SU-DHL-6 (cell line): ENCODE data around the gene ATP11A.

Experiments used
- H2AFZ ChIP-seq: fragments of 200-600 bp; sonication (generic); 2 replicates; pipeline ENCODE4 v1.6.1; 2014; ENCODE audit warnings: low read depth, mild to moderate bottlenecking, moderate library complexity, mixed read lengths, antibody characterized with exemption, low read length; ENCODE audit not compliant: severe bottlenecking
- H3F3A ChIP-seq: fragments of 200-600 bp; shearing (Covaris generic); 2 replicates; pipeline ENCODE4 v1.6.0; 2016; ENCODE audit warnings: antibody characterized with exemption, mild to moderate bottlenecking; ENCODE audit not compliant: insufficient read depth
- H3K27ac ChIP-seq: fragments of 200-600 bp; sonication (generic); 2 replicates; pipeline ENCODE4 v1.5.1; 2016; ENCODE audit warnings: low read depth, mild to moderate bottlenecking, low read length, moderate library complexity, mixed read lengths
- H3K27me3 ChIP-seq: fragments of 200-600 bp; sonication (generic), shearing (Covaris generic); 2 replicates; pipeline ENCODE4 v1.6.0; 2014; ENCODE audit warnings: mild to moderate bottlenecking, low read length
- H3K36me3 ChIP-seq: fragments of 200-600 bp; sonication (generic); 2 replicates; pipeline ENCODE4 v1.6.1; 2014; ENCODE audit warnings: mild to moderate bottlenecking, low read length, mixed read lengths
- H3K4me2 ChIP-seq: fragments of 300-600, 200-600 bp; shearing (Covaris generic), sonication (generic); 2 replicates; pipeline ENCODE4 v1.6.0; 2014; ENCODE audit warnings: low read length, low read depth, mild to moderate bottlenecking; ENCODE audit not compliant: poor library complexity, severe bottlenecking
- H3K4me3 ChIP-seq: fragments of 200-600 bp; sonication (generic); 2 replicates; pipeline ENCODE4 v1.5.1; 2014; ENCODE audit warnings: antibody characterized with exemption, low read length, mild to moderate bottlenecking, mixed read lengths; ENCODE audit not compliant: insufficient read depth, poor library complexity, severe bottlenecking
- H3K79me2 ChIP-seq: fragments of 200-600 bp; sonication (generic); 2 replicates; pipeline ENCODE4 v1.6.1; 2014; ENCODE audit warnings: mild to moderate bottlenecking, low read length, moderate library complexity; ENCODE audit not compliant: insufficient read depth
- H3K9ac ChIP-seq: fragments of 200-600 bp; sonication (generic); 2 replicates; pipeline ENCODE4 v1.7.0; 2014; ENCODE audit warnings: mild to moderate bottlenecking, low read length
- H3K9me2 ChIP-seq: fragments of 200-600 bp; sonication (generic); replicated peaks from 2 replicates; pipeline ENCODE4 v1.6.1; 2014; ENCODE audit warnings: low read length; ENCODE audit not compliant: insufficient read depth
- H3K9me3 ChIP-seq: fragments of 200-600 bp; sonication (generic); 2 replicates; pipeline ENCODE4 v1.6.1; 2014; ENCODE audit warnings: low read length, mixed read lengths; ENCODE audit not compliant: insufficient read depth
- H4K20me1 ChIP-seq: fragments of 200-600 bp; sonication (generic); 2 replicates; pipeline ENCODE4 v1.6.1; 2014; ENCODE audit warnings: low read depth, mild to moderate bottlenecking, antibody characterized with exemption, low read length, moderate library complexity, mixed read lengths
- EZH2phosphoT487 ChIP-seq: fragments of 200-600 bp; sonication (generic), shearing (Covaris generic); conservative IDR thresholded peaks from 2 replicates; pipeline ENCODE4 v1.6.1; 2018; ENCODE audit warnings: mild to moderate bottlenecking, antibody characterized with exemption, low read length, moderate library complexity, mixed read lengths
- TF ChIP-seq, protein P1 (sequence below): fragments of 200-600 bp; sonication (generic); IDR thresholded peaks from one replicate; pipeline ENCODE4 v1.5.1; 2017; ENCODE audit warnings: antibody characterized with exemption, mild to moderate bottlenecking, low read length, moderate library complexity; ENCODE audit not compliant: insufficient read depth, poor library complexity, severe bottlenecking

The ATP11A gene

DNA sequence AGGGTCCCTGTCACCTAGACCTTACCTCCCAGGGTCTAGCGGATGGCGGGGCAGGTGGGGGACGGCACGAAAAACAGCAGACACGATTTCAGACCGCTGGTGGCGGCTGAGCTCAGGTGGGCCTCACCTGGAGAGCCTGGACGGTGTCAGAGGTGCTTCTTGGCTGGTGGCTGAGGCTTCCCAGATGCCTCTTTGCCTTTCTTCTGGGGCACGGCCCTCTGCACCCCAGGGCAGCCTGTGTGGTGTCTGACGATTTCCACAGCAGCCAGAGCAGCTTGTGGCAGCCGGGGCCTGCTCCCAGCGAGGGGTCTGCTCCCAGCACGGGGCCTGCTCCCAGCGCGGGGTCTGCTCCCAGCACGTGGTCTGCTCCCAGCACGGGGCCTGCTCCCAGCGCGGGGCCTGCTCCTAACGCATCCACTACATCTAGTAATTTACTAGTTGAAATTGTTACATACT, 66.7 kb downstream of the ATP11A start:
- H3K79me2 ChIP-seq: no peaks in the 10 kb centered on the region
- no peaks in the 10 kb centered on the region for H4K20me1 ChIP-seq
- no peak overlapping the region for H2AFZ ChIP-seq
- H3K27me3 ChIP-seq: no peaks in the 10 kb centered on the region
- no peaks in the 10 kb centered on the region for H3K36me3 ChIP-seq
- no peaks in the 10 kb centered on the region for H3K9me2 ChIP-seq
- H3K9ac ChIP-seq: no peak overlapping the region
- no peak for TF ChIP-seq EZH2phosphoT487
- TF ChIP-seq, protein P1, sequence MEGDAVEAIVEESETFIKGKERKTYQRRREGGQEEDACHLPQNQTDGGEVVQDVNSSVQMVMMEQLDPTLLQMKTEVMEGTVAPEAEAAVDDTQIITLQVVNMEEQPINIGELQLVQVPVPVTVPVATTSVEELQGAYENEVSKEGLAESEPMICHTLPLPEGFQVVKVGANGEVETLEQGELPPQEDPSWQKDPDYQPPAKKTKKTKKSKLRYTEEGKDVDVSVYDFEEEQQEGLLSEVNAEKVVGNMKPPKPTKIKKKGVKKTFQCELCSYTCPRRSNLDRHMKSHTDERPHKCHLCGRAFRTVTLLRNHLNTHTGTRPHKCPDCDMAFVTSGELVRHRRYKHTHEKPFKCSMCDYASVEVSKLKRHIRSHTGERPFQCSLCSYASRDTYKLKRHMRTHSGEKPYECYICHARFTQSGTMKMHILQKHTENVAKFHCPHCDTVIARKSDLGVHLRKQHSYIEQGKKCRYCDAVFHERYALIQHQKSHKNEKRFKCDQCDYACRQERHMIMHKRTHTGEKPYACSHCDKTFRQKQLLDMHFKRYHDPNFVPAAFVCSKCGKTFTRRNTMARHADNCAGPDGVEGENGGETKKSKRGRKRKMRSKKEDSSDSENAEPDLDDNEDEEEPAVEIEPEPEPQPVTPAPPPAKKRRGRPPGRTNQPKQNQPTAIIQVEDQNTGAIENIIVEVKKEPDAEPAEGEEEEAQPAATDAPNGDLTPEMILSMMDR: no peak
- H3F3A ChIP-seq: no peaks in the 10 kb centered on the region
- H3K4me3 ChIP-seq: no peak overlapping the region
- H3K27ac ChIP-seq: no peak overlapping the region
- peaks cover 7% of the 10 kb centered on the region; the same call in 1 of the 2 replicates for H3K9me3 ChIP-seq
- H3K4me2 ChIP-seq: no peak overlapping the region

DNA sequence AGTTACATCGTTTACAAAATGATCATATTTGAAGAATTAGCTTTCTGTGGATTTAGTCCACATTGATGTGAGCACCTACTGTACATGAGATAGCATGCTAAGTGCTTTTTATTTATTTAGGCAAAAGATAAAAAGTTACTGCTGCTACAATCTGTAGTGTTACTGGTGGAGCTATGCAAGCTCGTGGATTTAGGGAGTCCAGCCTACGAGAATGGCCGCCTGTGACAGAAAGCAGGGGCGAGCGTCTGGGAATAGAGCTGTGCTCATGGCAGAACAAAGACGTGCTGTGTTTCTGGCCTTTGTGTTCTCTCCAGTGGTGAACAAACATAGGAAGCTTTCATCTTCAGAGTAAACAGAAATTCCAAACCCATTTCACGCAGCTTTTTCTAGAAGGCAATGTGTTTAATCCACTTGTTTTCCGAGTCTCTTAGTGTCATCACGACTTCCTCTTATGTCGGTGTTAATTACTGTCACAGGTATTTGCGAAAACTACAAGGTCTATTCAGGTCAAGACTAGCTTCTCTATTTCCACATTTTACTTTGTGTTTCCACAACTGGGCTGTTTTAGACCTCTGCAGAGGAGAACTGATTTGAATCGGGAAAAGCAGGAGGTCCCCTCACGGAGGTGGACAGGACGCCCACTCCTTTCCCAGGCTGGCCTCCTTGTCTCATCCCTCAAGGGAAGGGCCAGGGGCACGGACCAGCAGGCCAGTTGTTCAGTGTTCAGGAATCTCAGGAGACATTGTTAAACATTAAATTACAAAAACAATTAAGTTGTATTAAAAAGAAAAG, 67.3 kb downstream of the ATP11A start:
- no peaks in the 10 kb centered on the region for H3K79me2 ChIP-seq
- TF ChIP-seq, protein P1: no peak
- no peak for TF ChIP-seq EZH2phosphoT487
- no peak overlapping the region for H3K9ac ChIP-seq
- no peak overlapping the region for H3K4me3 ChIP-seq
- no peaks in the 10 kb centered on the region for H3K36me3 ChIP-seq
- no peaks in the 10 kb centered on the region for H3K9me2 ChIP-seq
- no peaks in the 10 kb centered on the region for H3F3A ChIP-seq
- H3K27me3 ChIP-seq: no peaks in the 10 kb centered on the region
- H2AFZ ChIP-seq: no peak overlapping the region
- no peak overlapping the region for H3K4me2 ChIP-seq
- H3K9me3 ChIP-seq: peaks cover 7% of the 10 kb centered on the region; the same call in 1 of the 2 replicates
- no peaks in the 10 kb centered on the region for H4K20me1 ChIP-seq
- no peak overlapping the region for H3K27ac ChIP-seq

DNA sequence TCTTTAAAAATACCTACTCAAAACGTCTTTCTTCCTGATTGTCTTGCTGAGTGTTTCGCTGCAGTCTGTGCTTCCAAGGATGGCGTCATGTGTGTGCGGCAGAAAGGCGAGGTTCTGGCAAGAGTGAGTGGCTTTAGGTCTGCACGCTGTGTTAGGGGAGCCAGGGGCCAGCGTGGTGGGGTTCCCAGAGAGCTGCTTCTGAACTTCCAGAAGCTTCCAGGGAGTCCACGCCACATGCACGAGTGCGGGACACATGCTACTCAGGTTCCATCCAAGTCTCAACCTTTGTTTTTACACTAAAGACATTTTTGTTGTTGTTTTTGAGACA, 67.9 kb downstream of the ATP11A start:
- H3K36me3 ChIP-seq: no peaks in the 10 kb centered on the region
- no peaks in the 10 kb centered on the region for H3F3A ChIP-seq
- no peak overlapping the region for H3K27ac ChIP-seq
- H3K9me3 ChIP-seq: peaks cover 7% of the 10 kb centered on the region; the same call in 1 of the 2 replicates
- H3K9ac ChIP-seq: no peak overlapping the region
- TF ChIP-seq, protein P1: no peak
- TF ChIP-seq EZH2phosphoT487: no peak
- H2AFZ ChIP-seq: no peak overlapping the region
- H3K27me3 ChIP-seq: no peaks in the 10 kb centered on the region
- H3K9me2 ChIP-seq: no peaks in the 10 kb centered on the region
- H4K20me1 ChIP-seq: no peaks in the 10 kb centered on the region
- H3K79me2 ChIP-seq: no peaks in the 10 kb centered on the region
- no peak overlapping the region for H3K4me3 ChIP-seq
- no peak overlapping the region for H3K4me2 ChIP-seq
